ENCODE measurements around the gene OXNAD1.

Gene OXNAD1

GRCh38 chr3:16252243-16252978, 12.6 kb upstream of the OXNAD1 start:
- TF ChIP-seq, protein P1, sequence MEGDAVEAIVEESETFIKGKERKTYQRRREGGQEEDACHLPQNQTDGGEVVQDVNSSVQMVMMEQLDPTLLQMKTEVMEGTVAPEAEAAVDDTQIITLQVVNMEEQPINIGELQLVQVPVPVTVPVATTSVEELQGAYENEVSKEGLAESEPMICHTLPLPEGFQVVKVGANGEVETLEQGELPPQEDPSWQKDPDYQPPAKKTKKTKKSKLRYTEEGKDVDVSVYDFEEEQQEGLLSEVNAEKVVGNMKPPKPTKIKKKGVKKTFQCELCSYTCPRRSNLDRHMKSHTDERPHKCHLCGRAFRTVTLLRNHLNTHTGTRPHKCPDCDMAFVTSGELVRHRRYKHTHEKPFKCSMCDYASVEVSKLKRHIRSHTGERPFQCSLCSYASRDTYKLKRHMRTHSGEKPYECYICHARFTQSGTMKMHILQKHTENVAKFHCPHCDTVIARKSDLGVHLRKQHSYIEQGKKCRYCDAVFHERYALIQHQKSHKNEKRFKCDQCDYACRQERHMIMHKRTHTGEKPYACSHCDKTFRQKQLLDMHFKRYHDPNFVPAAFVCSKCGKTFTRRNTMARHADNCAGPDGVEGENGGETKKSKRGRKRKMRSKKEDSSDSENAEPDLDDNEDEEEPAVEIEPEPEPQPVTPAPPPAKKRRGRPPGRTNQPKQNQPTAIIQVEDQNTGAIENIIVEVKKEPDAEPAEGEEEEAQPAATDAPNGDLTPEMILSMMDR (conservative IDR thresholded peaks at IDR 0.05; ENCODE audit: low read length): no peak
- no peak overlapping the region for H3K4me3 ChIP-seq (ENCODE audit: low read length)
- DNase-seq (ENCODE audit: low read depth): no peak

DNA sequence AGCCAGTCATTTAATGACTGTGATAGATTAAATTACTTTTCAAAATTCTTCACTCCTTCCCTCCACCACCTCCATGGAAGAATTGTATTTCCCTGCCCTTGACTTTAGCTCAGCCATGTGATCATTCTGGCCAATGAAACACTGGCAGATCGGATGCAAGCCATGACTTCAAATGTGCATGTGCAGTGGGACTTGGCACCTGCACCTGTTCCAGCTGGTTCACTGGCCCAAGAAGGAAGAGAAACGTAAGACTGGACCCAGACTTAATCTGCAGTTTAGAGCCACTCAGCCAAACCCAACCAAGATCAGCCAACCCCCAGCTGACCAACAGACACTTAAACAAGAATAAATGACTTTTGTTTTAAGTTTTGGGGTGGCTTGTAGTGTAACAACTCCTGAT, 12.0 kb upstream of the OXNAD1 start:
- TF ChIP-seq, protein P1 (conservative IDR thresholded peaks at IDR 0.05; ENCODE audit: low read length): no peak

GRCh38 chr3:16253601-16254000, 11.4 kb upstream of the OXNAD1 start:
- TF ChIP-seq, protein P1 (conservative IDR thresholded peaks at IDR 0.05; ENCODE audit: low read length): no peak
- no peak overlapping the region for H3K4me3 ChIP-seq (ENCODE audit: low read length)
- DNase-seq (ENCODE audit: low read depth): peak; percentile 62

More for the DNA sequence above, 12.0 kb upstream of the OXNAD1 start:
- DNase-seq (ENCODE audit: low read depth): no peak
- H3K4me3 ChIP-seq (ENCODE audit: low read length): no peak overlapping the region

- TF ChIP-seq, protein P1 (conservative IDR thresholded peaks at IDR 0.05; ENCODE audit: low read length): no peak
- no peak for DNase-seq (ENCODE audit: low read depth)
- no peak overlapping the region for H3K4me3 ChIP-seq (ENCODE audit: low read length)
These were observed 10.1 kb upstream of the OXNAD1 start for GRCh38 chr3:16254916-16255315.

DNA sequence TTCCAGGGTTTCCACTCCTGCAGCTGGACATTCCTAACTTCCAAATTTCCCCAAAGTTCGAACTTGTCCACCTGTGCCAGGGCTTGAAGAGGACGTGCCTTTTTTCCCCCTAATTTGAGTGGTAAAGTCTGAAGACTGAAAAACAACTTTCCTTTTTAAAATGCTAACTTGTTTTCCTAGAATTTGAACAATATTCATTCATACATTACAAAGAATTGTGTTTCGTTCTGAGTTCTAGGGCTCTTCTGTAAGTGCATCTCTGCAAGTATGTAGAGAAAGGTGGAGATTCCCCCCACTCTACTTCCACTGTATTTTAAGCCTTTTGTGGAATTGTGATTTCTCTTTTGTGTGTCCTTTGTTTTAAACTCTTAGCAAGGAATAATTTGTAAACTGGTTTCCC, 9.7 kb upstream of the OXNAD1 start:
- H3K4me3 ChIP-seq (ENCODE audit: low read length): no peak overlapping the region
- TF ChIP-seq, protein P1 (conservative IDR thresholded peaks at IDR 0.05; ENCODE audit: low read length): no peak
- DNase-seq (ENCODE audit: low read depth): no peak

DNA sequence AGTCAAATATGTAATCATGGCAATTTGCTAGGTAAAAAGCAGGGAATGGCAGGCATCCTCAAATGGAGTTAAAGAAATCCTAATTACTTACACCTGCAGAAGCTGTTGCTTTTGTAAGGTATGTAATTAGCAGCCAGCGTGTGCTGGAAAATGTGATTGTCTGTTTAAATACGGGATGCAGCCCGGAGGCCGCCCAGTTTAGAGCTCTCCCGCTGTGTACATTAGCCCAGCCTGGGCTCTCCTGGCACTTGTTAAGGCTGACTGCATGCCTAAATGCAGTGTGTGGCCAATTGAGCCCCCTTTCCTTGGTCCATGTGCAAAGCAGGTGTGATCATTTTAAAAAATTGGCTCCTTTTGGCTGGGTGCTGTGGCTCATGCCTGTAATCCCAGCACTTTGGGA, 9.3 kb upstream of the OXNAD1 start:
- DNase-seq (ENCODE audit: low read depth): no peak
- H3K4me3 ChIP-seq (ENCODE audit: low read length): no peak overlapping the region
- TF ChIP-seq, protein P1 (conservative IDR thresholded peaks at IDR 0.05; ENCODE audit: low read length): no peak

GRCh38 chr3:16257309-16257708, 7.7 kb upstream of the OXNAD1 start:
- no peak for DNase-seq (ENCODE audit: low read depth)
- TF ChIP-seq, protein P1 (conservative IDR thresholded peaks at IDR 0.05; ENCODE audit: low read length): no peak
- no peak overlapping the region for H3K4me3 ChIP-seq (ENCODE audit: low read length)

Measured in AG10803 (cell line).